GM18498 (cell line): Measurements from ENCODE around the gene GDNF.
"Not testable (repeated sequence)": the region's sequence is repeated elsewhere in the genome, so short reads cannot be mapped to it uniquely, and the experiment has no call there.

ENCODE experiments used
- ATAC-seq: cut with Tn5 transposase; IDR thresholded peaks from one replicate; pipeline ENCODE4 v1.9.1; 2021; ENCODE audit warnings: mild to moderate bottlenecking, moderate library complexity; ENCODE audit not compliant: unreplicated experiment

Gene GDNF

GRCh38 chr5:37823433-37824152 lies 16.2 kb downstream of the GDNF start:
- no peak for ATAC-seq

- ATAC-seq, result no peak
Measured at GRCh38 chr5:37816883-37817282, 23.0 kb downstream of the GDNF start.

DNA sequence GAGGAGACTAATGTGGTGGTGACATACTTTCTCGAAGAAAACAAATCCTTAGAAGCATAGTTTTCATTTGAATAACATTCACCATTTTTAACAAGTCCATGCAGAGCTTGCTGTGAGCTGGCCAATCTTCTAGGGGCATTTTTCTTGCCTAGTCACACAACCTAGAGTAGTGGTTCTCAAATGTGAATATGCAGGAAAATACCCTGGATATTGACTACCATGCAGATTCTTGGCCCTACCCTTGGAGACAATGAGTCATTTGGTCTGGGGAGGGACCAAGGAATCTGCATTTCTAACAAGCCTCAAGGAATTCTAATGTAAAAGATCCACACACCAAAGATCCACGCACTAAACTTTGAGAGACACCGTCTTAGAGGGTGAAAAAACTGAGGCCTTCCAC lies 23.5 kb downstream of the GDNF start:
- no peak for ATAC-seq

- ATAC-seq, result no peak
Measured at GRCh38 chr5:37815913-37816312, 23.9 kb downstream of the GDNF start.

- no peak for ATAC-seq
Measured at GRCh38 chr5:37814699-37815098, 25.1 kb downstream of the GDNF start.

GRCh38 chr5:37812365-37812764 lies 27.5 kb downstream of the GDNF start:
- ATAC-seq, result no peak

DNA sequence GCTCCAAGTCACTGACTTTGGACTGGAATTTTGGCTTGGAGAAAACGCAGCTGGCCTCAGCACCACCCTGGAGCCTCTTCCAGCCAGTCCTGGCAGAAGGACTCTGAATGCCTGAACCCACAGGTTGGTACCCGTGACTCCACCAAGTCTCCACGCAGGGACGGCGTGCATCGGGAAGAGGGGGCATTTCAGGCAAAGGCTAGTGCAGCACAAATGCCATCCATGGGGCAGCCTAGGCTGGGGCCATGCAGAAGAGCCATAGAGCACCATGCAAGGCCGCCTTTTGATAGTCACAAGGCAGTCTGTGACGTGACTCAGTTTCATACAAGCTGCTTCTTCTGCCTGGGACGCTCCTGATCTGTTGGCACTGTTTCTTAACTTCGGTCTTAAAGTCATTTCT lies 28.0 kb downstream of the GDNF start:
- ATAC-seq, result no peak

- no peak for ATAC-seq
Measured at GRCh38 chr5:37810311-37810710, 29.5 kb downstream of the GDNF start.

DNA sequence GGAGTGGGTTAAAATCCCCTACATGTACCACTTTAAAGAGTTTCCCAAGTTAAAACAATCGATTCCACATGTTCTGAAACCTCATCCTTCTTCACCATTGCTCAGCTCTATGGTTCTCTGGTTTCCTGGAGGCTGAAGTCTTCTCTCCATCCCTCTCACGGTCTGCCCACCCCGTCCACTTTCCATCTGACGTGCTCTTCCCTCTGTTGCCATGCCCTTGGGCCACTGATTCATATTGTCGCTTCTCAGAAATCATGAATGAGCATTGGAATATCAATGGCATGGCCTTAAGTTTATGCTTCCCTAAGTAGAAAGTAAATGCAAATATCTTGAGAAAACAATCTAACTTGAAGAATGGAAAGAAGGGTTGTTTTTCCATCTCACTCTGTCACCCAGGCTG lies 30.9 kb downstream of the GDNF start:
- no peak for ATAC-seq

- ATAC-seq, result no peak
Measured at GRCh38 chr5:37807621-37808301, 32.1 kb downstream of the GDNF start.

- ATAC-seq, result no peak
Measured at GRCh38 chr5:37807015-37807414, 32.8 kb downstream of the GDNF start.

- no peak for ATAC-seq
Measured at GRCh38 chr5:37806476-37806875, 33.4 kb downstream of the GDNF start.

DNA sequence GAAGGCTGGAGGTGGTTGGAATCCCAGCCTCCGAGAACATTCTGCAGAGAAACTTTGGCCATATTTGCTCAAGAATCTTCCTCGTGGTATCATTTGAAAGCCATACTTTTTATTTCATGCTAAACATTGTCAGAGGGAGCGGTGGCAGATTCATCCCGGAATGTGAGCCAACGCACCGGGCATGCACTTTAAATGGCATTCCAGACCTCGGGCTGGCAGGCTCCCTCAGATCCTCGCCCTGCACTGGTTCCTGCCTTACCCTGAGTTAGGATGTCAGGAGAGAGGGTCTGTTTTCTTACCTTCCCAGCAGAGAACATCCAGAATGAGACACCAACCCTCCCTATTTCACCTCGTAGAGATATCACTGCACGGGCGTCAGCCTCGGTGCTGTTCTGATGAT lies 33.8 kb downstream of the GDNF start:
- no peak for ATAC-seq

- no peak for ATAC-seq
Measured at GRCh38 chr5:37804401-37804800, 35.4 kb downstream of the GDNF start.

- ATAC-seq, result no peak
Measured at GRCh38 chr5:37803487-37803886, 36.4 kb downstream of the GDNF start.

GRCh38 chr5:37801521-37801920 lies 38.3 kb downstream of the GDNF start:
- ATAC-seq, result no peak

DNA sequence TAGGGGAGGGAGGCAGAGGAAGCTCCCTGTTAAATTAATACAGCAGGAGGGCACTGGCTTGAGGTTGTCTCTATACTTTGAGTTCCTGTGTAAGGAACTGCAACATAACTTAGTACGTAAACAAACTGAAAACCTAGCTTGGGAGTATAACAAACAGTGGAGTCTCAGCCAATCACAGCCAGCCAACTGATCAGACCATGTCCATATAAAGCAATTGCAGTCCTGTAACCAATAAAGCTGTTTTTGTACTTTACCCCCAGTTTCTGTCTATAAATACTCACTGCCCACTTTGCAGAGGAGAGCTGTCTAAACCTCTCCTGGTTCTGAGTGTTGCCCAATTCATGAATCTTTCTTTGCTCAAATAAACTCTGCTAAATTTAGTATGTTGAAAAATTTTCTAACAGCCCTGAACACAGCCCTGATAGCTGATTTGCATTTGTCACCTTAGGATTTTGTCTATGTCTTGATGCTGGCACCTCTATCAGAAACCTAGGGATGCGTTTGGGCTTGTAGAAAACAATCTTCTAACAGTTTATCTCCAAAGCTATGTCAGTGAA lies 39.9 kb downstream of the GDNF start:
- no peak for ATAC-seq

DNA sequence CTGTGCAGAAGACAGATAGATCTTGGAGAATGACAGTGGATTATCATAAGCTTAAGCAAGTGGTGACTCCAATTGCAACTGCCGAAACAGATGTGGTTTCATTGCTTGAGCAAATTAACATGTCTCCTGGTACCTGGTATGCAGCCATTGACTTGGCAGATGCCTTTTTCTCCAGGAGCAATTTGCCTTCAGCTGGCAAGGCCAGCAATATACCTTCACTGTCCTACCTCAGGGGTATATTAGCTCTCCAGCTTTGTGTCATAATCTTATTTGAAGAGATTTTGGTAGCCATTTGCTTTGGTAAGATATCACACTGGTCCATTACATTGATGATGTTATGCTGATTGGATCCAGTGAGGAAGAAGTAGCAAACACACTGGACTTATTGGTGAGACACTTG lies 43.4 kb downstream of the GDNF start:
- ATAC-seq, result not testable (repeated sequence)

DNA sequence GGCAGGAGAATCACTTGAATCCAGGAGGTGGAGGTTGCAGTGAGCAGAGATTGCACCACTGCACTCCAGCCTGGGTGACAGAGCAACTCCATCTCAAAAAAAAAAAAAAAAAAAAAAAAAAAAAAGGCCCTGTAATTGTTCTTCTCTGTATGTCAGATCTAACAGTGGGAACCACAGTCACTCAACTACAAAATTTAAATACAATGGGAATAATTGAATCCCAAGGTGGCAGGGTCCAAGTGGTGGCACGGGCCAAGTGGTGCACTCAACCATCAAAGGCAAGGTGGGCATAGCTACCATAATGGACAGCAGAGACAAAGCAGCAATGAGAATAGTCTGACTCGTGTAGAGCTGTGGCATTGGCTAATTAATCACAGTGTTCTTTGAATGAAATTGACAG lies 44.5 kb downstream of the GDNF start:
- ATAC-seq, result not testable (repeated sequence)

GRCh38 chr5:37792975-37793631 lies 46.7 kb downstream of the GDNF start:
- ATAC-seq, result no peak

- no peak for ATAC-seq
Measured at GRCh38 chr5:37791321-37791720, 48.5 kb downstream of the GDNF start.

DNA sequence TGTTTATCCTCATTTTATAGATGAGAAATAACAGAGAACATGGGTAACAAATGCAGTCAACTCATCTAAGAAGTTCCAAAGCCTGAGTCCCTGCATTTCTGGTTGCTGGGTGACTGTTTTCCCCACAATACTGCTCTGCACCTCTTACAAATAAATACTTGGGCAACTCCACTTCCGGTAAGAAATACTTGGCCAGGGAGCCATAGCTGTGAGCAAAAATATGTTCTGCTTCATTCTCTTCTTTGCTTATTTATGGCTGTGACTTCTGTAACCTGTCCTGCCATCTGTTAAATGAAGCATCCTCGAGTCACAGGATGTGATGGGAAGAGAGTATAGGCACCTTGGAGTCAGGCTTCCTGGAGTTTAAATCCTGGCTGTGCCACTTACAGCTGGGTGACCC lies 49.9 kb downstream of the GDNF start:
- ATAC-seq, result no peak
